ENCODE data around the gene PI16. TPM values are rescaled to one million over a fixed set of nuclear protein-coding genes. Genes with fewer than 3 reads are reported as not detected.

PI16 gene
- total and polyA plus RNA-seq, 5 donors, result 35.0 to 125 (median 48.4) TPM

GRCh38 chr6:36915599-36915998, 38.9 kb upstream of the PI16 start:
- WGBS, result 81% methylated on average over 4 of the region's 4 CpGs
- no peak for ATAC-seq
- Histone ChIP-seq H3K9me3 (ENCODE audit: control insufficient read depth, low read length) (no peaks in the 10 kb centered on the region), H3K4me3 (ENCODE audit: low read length) (no peak overlapping the region), H3K4me1 (ENCODE audit: control insufficient read depth, insufficient read depth, low read length) (peaks cover 12% of the 10 kb centered on the region), H3K27me3 (ENCODE audit: control insufficient read depth, insufficient read depth) (no peaks in the 10 kb centered on the region), H3K27ac (ENCODE audit: low read length) (no peak overlapping the region)
- intact Hi-C loops (cut with DNase I), result no loop called here
- DNase-seq, result no peak

DNA sequence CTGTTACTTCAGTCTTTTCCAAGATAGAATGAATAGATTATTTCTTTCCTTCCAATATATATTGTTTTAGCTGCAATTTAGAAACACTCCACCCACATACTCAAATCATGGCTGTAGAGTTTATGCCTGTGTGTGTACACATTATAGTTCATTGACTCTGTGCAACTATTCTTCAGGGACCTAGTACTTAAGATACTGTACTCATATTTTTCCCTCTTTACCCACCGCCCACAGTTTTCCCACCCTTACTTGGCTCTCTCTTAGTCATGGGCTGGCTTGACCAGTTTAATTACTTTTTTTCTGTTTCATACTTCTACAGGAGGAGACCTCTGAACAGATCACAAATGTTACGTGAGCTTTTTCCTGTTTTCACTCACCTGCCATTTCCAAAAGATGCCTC, 38.4 kb upstream of the PI16 start:
- Histone ChIP-seq H3K27me3 (ENCODE audit: control insufficient read depth, insufficient read depth) (no peaks in the 10 kb centered on the region), H3K27ac (ENCODE audit: low read length) (no peak overlapping the region), H3K4me1 (ENCODE audit: control insufficient read depth, insufficient read depth, low read length) (peaks cover 12% of the 10 kb centered on the region), H3K4me3 (ENCODE audit: low read length) (no peak overlapping the region), H3K9me3 (ENCODE audit: control insufficient read depth, low read length) (no peaks in the 10 kb centered on the region)
- no peak for ATAC-seq
- 77% methylated on average over 2 of the region's 2 CpGs for WGBS
- intact Hi-C loops (cut with DNase I), result no loop called here
- DNase-seq, result no peak

DNA sequence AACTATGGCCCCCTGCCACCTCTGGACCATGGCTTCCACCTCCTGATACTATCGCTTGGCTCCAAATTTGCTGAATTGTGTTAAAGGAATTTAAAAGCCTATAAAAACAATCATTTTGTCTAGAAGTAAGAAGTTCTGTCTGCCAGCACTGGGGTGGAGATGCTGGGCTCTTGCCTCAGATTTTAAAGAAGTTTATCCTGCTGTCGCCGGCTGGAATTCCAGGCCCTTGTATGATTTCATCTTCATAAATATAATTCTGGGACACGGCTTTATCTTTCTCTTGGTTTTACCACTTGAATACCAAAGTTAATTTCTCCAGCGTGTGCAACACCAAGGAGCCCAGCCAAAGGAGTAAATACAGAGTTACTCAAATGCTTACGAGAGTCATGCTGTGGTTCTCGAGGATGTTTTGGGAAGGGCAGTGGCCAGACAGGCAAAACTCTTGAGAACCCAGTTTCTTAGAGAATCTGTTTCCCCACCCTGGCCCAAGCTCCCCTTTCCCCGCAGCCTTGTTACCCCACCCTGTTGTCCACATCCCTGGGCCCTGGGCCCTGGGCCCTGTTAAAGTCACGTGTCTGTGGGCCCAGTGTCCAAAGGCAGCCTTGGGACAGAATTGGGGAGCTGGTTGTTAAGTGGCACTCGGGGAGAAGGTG, 36.9 kb upstream of the PI16 start:
- WGBS, result 50% methylated on average over 10 of the region's 10 CpGs
- Histone ChIP-seq H3K4me3 (ENCODE audit: low read length) (no peak overlapping the region), H3K9me3 (ENCODE audit: control insufficient read depth, low read length) (no peaks in the 10 kb centered on the region), H3K27ac (ENCODE audit: low read length) (peak overlapping the region; percentile 73), H3K4me1 (ENCODE audit: control insufficient read depth, insufficient read depth, low read length) (peaks cover 12% of the 10 kb centered on the region), H3K27me3 (ENCODE audit: control insufficient read depth, insufficient read depth) (no peaks in the 10 kb centered on the region)
- intact Hi-C loops (cut with DNase I), result no loop called here
- peak; percentile 58 to 86 (median 79) for DNase-seq
- ATAC-seq, result peak; percentile 68 to 78

GRCh38 chr6:36920049-36920448, 34.5 kb upstream of the PI16 start:
- Histone ChIP-seq H3K27ac (ENCODE audit: low read length) (no peak overlapping the region), H3K9me3 (ENCODE audit: control insufficient read depth, low read length) (no peaks in the 10 kb centered on the region), H3K4me3 (ENCODE audit: low read length) (no peak overlapping the region), H3K27me3 (ENCODE audit: control insufficient read depth, insufficient read depth) (no peaks in the 10 kb centered on the region), H3K4me1 (ENCODE audit: control insufficient read depth, insufficient read depth, low read length) (peaks cover 12% of the 10 kb centered on the region)
- DNase-seq, result no peak
- WGBS, result 88% methylated on average over 4 of the region's 4 CpGs
- ATAC-seq, result no peak
- intact Hi-C loops (cut with DNase I), result no loop called here

- Histone ChIP-seq H3K4me3 (ENCODE audit: low read length) (no peak overlapping the region), H3K27ac (ENCODE audit: low read length) (no peak overlapping the region), H3K27me3 (ENCODE audit: control insufficient read depth, insufficient read depth) (no peaks in the 10 kb centered on the region), H3K4me1 (ENCODE audit: control insufficient read depth, insufficient read depth, low read length) (peaks cover 12% of the 10 kb centered on the region), H3K9me3 (ENCODE audit: control insufficient read depth, low read length) (no peaks in the 10 kb centered on the region)
- intact Hi-C loops (cut with DNase I), result no loop called here
- DNase-seq (no peak), ATAC-seq (no peak)
- WGBS, result 66% methylated on average over 5 of the region's 5 CpGs
Measured at GRCh38 chr6:36920546-36920945, 34.0 kb upstream of the PI16 start.

GRCh38 chr6:36924131-36924530, 30.4 kb upstream of the PI16 start:
- no peaks in the 10 kb centered on the region for H3K27me3 ChIP-seq (ENCODE audit: control insufficient read depth, insufficient read depth)
- intact Hi-C loops (cut with DNase I), result no loop called here
- peaks cover 7% of the 10 kb centered on the region for H3K4me1 ChIP-seq (ENCODE audit: control insufficient read depth, insufficient read depth, low read length)
- H3K27ac ChIP-seq (ENCODE audit: low read length), result no peak overlapping the region
- H3K4me3 ChIP-seq (ENCODE audit: low read length), result no peak overlapping the region
- WGBS, result 84% methylated on average over 4 of the region's 4 CpGs
- ATAC-seq (no peak), DNase-seq (no peak)
- no peaks in the 10 kb centered on the region for H3K9me3 ChIP-seq (ENCODE audit: control insufficient read depth, low read length)

DNA sequence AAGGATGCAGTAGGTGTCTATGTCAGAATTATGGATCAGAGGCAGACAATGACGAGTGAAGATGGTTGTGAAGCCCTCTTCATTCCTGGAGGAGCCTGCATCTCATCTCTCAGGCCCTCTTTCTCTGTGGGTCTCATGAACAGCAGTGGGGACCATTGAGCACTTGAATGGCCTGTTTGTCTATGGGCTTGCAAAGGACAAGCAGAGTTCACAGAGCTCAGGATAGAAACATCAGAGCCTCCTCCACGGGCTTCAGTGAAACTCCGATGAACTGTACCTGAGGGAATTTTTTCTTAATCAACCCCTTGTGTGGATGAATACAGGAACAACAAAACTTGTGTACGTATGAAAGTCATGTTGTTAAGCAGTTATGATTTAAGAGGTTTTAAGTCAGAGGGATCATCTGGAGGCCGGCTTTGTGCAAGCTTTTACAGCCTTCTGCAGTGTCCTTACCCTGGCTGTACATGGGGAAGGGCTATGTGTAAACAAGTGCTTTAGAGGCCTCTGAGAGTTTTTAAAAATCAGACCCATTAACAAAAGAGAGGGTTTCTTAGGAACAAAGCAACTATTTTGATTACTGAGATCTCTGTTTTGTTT, 29.7 kb upstream of the PI16 start:
- no peak for ATAC-seq
- Histone ChIP-seq H3K9me3 (ENCODE audit: control insufficient read depth, low read length) (no peaks in the 10 kb centered on the region), H3K4me1 (ENCODE audit: control insufficient read depth, insufficient read depth, low read length) (peaks cover 4% of the 10 kb centered on the region), H3K27me3 (ENCODE audit: control insufficient read depth, insufficient read depth) (no peaks in the 10 kb centered on the region), H3K27ac (ENCODE audit: low read length) (no peak overlapping the region), H3K4me3 (ENCODE audit: low read length) (no peak overlapping the region)
- DNase-seq, result no peak
- WGBS, result 87% methylated on average over 5 of the region's 5 CpGs
- intact Hi-C loops (cut with DNase I), result no loop called here

DNA sequence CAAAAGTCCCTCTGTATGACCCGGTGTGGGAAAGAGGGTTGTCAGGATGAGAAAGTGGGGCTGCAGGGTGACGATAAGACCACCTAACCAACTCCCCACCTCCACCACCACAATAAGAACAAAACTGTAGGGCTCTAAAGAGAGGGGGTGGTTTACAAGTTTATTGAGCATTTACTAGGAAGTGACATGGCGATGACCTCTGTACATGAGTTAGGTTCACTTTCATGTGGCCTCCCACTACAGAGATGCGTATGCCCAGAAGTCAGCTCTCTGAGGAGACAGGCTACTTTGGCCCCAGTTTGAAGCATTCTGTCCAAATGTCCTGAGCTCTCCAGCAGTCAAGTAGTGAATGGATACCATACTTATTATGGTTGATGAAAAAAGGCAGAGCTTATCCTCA, 28.7 kb upstream of the PI16 start:
- no peak overlapping the region for H3K4me3 ChIP-seq (ENCODE audit: low read length)
- no peaks in the 10 kb centered on the region for H3K9me3 ChIP-seq (ENCODE audit: control insufficient read depth, low read length)
- DNase-seq, result no peak
- 90% methylated on average over 4 of the region's 4 CpGs for WGBS
- no peak overlapping the region for H3K27ac ChIP-seq (ENCODE audit: low read length)
- H3K27me3 ChIP-seq (ENCODE audit: control insufficient read depth, insufficient read depth), result no peaks in the 10 kb centered on the region
- H3K4me1 ChIP-seq (ENCODE audit: control insufficient read depth, insufficient read depth, low read length), result peaks cover 10% of the 10 kb centered on the region
- intact Hi-C loops (cut with DNase I), result no loop called here
- no peak for ATAC-seq

DNA sequence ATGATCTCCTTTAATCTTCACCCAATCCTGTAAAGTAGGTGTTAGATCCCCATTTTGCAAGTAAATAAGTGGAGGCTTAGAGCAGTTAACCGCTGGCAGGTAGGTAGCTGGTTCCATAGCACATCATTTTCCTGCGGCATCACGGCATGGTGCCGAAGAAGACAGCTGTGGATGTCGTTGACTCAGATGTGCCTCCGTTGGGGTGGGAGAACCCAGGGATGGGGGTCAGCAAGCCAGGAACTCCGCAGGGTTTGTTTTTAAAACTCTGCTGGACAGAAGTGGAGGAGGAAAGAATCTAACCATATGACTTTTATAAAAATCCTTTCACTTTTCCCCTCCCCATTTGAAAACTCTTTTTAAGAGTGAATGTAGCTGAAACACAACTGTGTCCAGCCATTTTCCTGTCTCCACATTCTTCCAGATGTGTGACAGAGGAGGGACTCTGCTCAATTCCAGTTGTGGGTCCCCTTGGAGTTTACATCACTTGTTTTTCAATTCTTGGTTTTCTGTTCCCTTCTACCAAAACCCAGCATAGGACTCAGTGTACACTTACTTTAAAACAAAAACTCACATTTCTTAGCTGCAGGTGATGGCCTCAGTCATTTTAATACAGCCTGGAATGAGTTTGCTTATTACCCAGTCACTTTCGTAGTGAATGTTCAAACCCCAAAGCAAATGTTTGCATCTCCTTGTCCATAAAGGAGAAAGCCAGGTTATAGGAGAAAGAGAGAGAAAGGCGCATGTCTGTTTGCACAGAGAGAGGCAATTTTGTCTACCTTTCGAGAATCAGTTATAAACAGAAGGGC, 27.6 kb upstream of the PI16 start:
- Histone ChIP-seq H3K27ac (ENCODE audit: low read length) (no peak overlapping the region), H3K4me1 (ENCODE audit: control insufficient read depth, insufficient read depth, low read length) (peaks cover 10% of the 10 kb centered on the region), H3K9me3 (ENCODE audit: control insufficient read depth, low read length) (no peaks in the 10 kb centered on the region), H3K27me3 (ENCODE audit: control insufficient read depth, insufficient read depth) (no peaks in the 10 kb centered on the region), H3K4me3 (ENCODE audit: low read length) (no peak overlapping the region)
- ATAC-seq (no peak), DNase-seq (no peak)
- intact Hi-C loops (cut with DNase I), result no loop called here
- WGBS, result 72% methylated on average over 10 of the region's 10 CpGs

DNA sequence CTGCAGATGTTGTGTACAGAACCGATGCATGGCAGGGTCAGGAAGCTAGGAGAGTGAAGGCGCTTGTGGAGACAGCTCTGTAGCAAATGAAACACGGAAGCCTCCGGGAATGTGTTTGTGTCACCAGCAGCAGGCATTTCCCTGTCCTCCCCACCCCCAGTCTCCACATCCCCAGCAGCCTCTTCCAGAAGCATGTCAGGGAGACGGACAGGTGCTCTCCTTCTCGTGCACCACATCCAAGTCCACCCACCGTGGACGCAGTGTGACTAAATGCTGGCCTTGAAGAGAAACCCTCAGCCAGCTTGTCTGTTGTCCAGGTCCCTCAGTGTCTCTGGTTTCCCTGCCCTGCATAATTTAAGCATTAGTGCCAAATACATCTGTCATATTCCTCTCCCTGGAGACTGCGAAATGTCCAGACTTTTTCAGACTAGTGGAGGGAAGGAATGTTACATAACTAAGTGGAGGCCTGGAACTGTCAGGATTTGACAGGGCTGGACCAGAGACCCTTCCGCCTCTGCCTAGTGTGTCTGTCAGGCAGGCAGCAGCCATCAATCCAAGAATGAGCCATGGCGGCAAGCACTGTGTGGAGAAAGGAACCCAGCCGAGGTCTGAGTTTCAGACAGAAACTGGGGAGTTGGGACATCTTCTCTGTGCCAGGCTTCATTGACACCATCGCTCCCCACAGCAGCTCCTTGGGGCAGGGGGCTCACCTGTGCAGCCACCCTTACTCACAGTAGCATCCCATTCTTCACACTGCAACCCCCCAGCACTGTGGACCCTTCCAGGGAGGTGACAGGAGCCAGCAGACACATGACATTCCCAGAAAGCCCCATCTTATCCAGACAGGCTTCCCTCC, 26.6 kb upstream of the PI16 start:
- Histone ChIP-seq H3K27me3 (ENCODE audit: control insufficient read depth, insufficient read depth) (no peaks in the 10 kb centered on the region), H3K9me3 (ENCODE audit: control insufficient read depth, low read length) (no peaks in the 10 kb centered on the region), H3K27ac (ENCODE audit: low read length) (peak overlapping the region; percentile 32), H3K4me3 (ENCODE audit: low read length) (no peak overlapping the region), H3K4me1 (ENCODE audit: control insufficient read depth, insufficient read depth, low read length) (peaks cover 10% of the 10 kb centered on the region)
- DNase-seq (peak in 1 of 3 donors; percentile 69), ATAC-seq (peak; percentile 44 to 56)
- intact Hi-C loops (cut with DNase I), result no loop called here
- 51% methylated on average over 13 of the region's 13 CpGs for WGBS

Measured in right cardiac atrium (tissue), 5 donors.